ENCODE results near the gene GLOD5.

DNA sequence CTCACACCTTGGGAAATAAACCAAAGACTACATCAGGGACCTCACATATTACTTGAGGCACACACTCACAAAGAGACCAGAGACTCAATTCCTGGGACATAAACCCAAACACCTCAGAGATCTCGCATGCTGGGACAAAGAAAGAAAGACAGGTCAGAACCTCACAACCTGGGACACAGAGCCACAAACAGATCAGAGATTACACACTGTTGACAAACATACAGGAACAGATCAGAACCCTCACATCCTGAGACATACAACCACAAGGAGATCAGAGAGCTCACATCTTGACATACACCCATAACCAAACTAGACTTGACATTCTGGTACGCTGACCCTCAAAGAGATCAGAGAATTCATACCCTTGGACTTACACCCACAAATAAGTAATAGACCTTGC is 47.7 kb upstream of the GLOD5 start:
- no peak for TF ChIP-seq POLR2AphosphoS5 (IDR thresholded peaks at IDR 0.05)
- TF ChIP-seq, protein P1, sequence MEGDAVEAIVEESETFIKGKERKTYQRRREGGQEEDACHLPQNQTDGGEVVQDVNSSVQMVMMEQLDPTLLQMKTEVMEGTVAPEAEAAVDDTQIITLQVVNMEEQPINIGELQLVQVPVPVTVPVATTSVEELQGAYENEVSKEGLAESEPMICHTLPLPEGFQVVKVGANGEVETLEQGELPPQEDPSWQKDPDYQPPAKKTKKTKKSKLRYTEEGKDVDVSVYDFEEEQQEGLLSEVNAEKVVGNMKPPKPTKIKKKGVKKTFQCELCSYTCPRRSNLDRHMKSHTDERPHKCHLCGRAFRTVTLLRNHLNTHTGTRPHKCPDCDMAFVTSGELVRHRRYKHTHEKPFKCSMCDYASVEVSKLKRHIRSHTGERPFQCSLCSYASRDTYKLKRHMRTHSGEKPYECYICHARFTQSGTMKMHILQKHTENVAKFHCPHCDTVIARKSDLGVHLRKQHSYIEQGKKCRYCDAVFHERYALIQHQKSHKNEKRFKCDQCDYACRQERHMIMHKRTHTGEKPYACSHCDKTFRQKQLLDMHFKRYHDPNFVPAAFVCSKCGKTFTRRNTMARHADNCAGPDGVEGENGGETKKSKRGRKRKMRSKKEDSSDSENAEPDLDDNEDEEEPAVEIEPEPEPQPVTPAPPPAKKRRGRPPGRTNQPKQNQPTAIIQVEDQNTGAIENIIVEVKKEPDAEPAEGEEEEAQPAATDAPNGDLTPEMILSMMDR (IDR thresholded peaks at IDR 0.05): no peak
